GM19351 (cell line): Measurements from ENCODE around the gene SOX12.
"Not testable (repeated sequence)": the region's sequence is repeated elsewhere in the genome, so short reads cannot be mapped to it uniquely, and the experiment has no call there.

Source experiments
- ATAC-seq: cut with Tn5 transposase; IDR thresholded peaks from one replicate; pipeline ENCODE4 v1.9.1; 2021; ENCODE audit warnings: mild to moderate bottlenecking, moderate library complexity; ENCODE audit not compliant: unreplicated experiment

The SOX12 gene

GRCh38 chr20:362271-363254 lies 37.2 kb downstream of the SOX12 start:
- ATAC-seq = no peak

- ATAC-seq = no peak
These were observed 38.1 kb downstream of the SOX12 start for GRCh38 chr20:363319-364078.

GRCh38 chr20:364905-365794 lies 39.8 kb downstream of the SOX12 start:
- no peak for ATAC-seq

- no peak for ATAC-seq
These were observed 40.8 kb downstream of the SOX12 start for GRCh38 chr20:366041-366718.

- no peak for ATAC-seq
These were observed 41.5 kb downstream of the SOX12 start for GRCh38 chr20:366719-367485.

GRCh38 chr20:367486-367887 lies 42.1 kb downstream of the SOX12 start:
- ATAC-seq = no peak

- ATAC-seq = no peak
These were observed 43.6 kb downstream of the SOX12 start for GRCh38 chr20:368915-369314.

- no peak for ATAC-seq
These were observed 44.8 kb downstream of the SOX12 start for GRCh38 chr20:370151-370600.

GRCh38 chr20:370977-371754 lies 45.8 kb downstream of the SOX12 start:
- ATAC-seq = no peak

- no peak for ATAC-seq
These were observed 46.6 kb downstream of the SOX12 start for GRCh38 chr20:371755-372542.

- not testable (repeated sequence) for ATAC-seq
These were observed 47.3 kb downstream of the SOX12 start for GRCh38 chr20:372543-373082.

GRCh38 chr20:373171-373890 lies 48.0 kb downstream of the SOX12 start:
- no peak for ATAC-seq

- no peak for ATAC-seq
These were observed 50.0 kb downstream of the SOX12 start for GRCh38 chr20:375265-375889.

GRCh38 chr20:376089-376488 lies 50.7 kb downstream of the SOX12 start:
- no peak for ATAC-seq

- ATAC-seq = no peak
These were observed 51.4 kb downstream of the SOX12 start for GRCh38 chr20:376750-377149.

- not testable (repeated sequence) for ATAC-seq
These were observed 52.2 kb downstream of the SOX12 start for GRCh38 chr20:377578-377977.

GRCh38 chr20:378961-379336 lies 53.6 kb downstream of the SOX12 start:
- no peak for ATAC-seq
